ENCODE results near the gene RFX4.

The RFX4 gene

GRCh38 chr12:106582641-106583230 lies at the start of gene RFX4:
TSS of gene RFX4 (plus strand) at chr12:106583004. CDS start at chr12:106583321, 317 bp downstream.
- no peak for DNase-seq

GRCh38 chr12:106541201-106541600 lies 41.6 kb upstream of the RFX4 start:
- DNase-seq, result no peak

- no peak for DNase-seq
Measured at GRCh38 chr12:106551410-106551809, 31.4 kb upstream of the RFX4 start.

- DNase-seq, result no peak
Measured at GRCh38 chr12:106552228-106552627, 30.6 kb upstream of the RFX4 start.

GRCh38 chr12:106564678-106565329 lies 18.0 kb upstream of the RFX4 start:
- no peak for DNase-seq

- no peak for DNase-seq
Measured at GRCh38 chr12:106566771-106567170, 16.0 kb upstream of the RFX4 start.

- no peak for DNase-seq
Measured at GRCh38 chr12:106573239-106573638, 9.6 kb upstream of the RFX4 start.

GRCh38 chr12:106576848-106577247 lies 6.0 kb upstream of the RFX4 start:
- DNase-seq, result no peak

GRCh38 chr12:106580671-106581508 lies 1.9 kb upstream of the RFX4 start:
- DNase-seq, result no peak

GRCh38 chr12:106581543-106582248 lies 1.1 kb upstream of the RFX4 start:
- DNase-seq, result no peak

- DNase-seq, result no peak
Measured at GRCh38 chr12:106582249-106582591, 584 bp upstream of the RFX4 start.

GRCh38 chr12:106583242-106584103 lies 669 bp downstream of the RFX4 start:
- DNase-seq, result no peak

GRCh38 chr12:106584104-106585064 lies 1.6 kb downstream of the RFX4 start:
- DNase-seq, result no peak

- DNase-seq, result no peak
Measured at GRCh38 chr12:106585105-106585520, 2.3 kb downstream of the RFX4 start.

GRCh38 chr12:106585521-106586277 lies 2.9 kb downstream of the RFX4 start:
- DNase-seq, result no peak

GRCh38 chr12:106586278-106586802 lies 3.5 kb downstream of the RFX4 start:
- DNase-seq, result no peak

- DNase-seq, result no peak
Measured at GRCh38 chr12:106586803-106587684, 4.2 kb downstream of the RFX4 start.

GRCh38 chr12:106588771-106589170 lies 6.0 kb downstream of the RFX4 start:
- no peak for DNase-seq

GRCh38 chr12:106590601-106591000 lies 7.8 kb downstream of the RFX4 start:
- DNase-seq, result no peak
